Lower leg skin (tissue), 3 donors: Measurements from ENCODE around the gene CHAT.

ENCODE experiments used
- POLR2A ChIP-seq, 2 donors: fragments of 450-650 bp; IDR thresholded peaks; one replicate each; pipeline ENCODE4 v1.6.1; 2016 to 2017; ENCODE audit warnings: antibody characterized with exemption in 2 of 2, mild to moderate bottlenecking in 1 of 2, moderate library complexity in 1 of 2
- TF ChIP-seq, protein P1 (sequence below), 3 donors: fragments of 450-650 bp; IDR thresholded peaks; one replicate each; pipeline ENCODE4 v1.5.1; 2016; ENCODE audit warnings: antibody characterized with exemption in 3 of 3, mild to moderate bottlenecking in 3 of 3, moderate library complexity in 2 of 3

DNA sequence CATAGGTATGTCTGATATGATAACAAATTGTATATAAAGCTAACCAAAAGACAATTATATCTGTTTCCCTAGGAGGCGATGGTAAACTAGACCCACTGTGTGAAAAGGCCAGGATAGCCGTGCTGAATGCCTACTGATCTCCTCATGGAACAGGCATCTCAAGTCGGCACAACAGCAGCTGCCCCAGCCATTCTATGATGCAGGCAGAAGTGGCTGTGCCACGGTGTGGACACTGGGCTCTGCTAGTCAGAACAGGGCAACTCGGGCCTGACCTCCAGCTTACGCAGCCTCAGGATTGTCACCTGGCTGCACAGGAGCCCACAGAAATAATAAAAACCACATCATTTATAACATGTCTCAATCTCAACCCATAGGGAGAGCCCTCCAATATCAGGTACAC is 80.6 kb downstream of the CHAT start:
- TF ChIP-seq, protein P1, sequence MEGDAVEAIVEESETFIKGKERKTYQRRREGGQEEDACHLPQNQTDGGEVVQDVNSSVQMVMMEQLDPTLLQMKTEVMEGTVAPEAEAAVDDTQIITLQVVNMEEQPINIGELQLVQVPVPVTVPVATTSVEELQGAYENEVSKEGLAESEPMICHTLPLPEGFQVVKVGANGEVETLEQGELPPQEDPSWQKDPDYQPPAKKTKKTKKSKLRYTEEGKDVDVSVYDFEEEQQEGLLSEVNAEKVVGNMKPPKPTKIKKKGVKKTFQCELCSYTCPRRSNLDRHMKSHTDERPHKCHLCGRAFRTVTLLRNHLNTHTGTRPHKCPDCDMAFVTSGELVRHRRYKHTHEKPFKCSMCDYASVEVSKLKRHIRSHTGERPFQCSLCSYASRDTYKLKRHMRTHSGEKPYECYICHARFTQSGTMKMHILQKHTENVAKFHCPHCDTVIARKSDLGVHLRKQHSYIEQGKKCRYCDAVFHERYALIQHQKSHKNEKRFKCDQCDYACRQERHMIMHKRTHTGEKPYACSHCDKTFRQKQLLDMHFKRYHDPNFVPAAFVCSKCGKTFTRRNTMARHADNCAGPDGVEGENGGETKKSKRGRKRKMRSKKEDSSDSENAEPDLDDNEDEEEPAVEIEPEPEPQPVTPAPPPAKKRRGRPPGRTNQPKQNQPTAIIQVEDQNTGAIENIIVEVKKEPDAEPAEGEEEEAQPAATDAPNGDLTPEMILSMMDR (IDR thresholded peaks at IDR 0.05), result no peak
- no peak for TF ChIP-seq POLR2A (IDR thresholded peaks at IDR 0.05)
